GM18508 (cell line): Measurements from ENCODE around the gene ST8SIA6.

ENCODE experiments used
- ATAC-seq: cut with Tn5 transposase; IDR thresholded peaks from one replicate; pipeline ENCODE4 v1.9.1; 2021; ENCODE audit warnings: moderate number of reproducible peaks; ENCODE audit not compliant: insufficient read depth, unreplicated experiment

Gene ST8SIA6

DNA sequence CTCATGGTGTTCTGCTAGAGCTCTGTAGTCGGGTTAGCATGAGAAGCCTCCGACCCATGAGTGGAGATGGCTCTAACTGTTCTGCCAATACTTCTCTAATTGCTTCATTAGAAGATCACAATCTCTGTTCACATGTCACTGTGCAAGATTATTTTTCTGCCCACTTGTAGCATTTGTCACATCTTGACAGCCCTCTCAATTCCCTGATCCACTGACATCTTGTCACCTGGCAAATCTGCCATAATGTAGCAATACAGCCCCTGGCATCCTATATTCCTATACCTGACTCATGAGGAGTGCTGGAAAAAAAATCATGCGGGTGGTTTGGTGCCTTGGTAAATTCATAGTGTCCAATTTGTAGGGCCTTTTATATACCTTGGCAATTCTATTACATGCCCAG is 58.4 kb downstream of the ST8SIA6 start:
- no peak for ATAC-seq

DNA sequence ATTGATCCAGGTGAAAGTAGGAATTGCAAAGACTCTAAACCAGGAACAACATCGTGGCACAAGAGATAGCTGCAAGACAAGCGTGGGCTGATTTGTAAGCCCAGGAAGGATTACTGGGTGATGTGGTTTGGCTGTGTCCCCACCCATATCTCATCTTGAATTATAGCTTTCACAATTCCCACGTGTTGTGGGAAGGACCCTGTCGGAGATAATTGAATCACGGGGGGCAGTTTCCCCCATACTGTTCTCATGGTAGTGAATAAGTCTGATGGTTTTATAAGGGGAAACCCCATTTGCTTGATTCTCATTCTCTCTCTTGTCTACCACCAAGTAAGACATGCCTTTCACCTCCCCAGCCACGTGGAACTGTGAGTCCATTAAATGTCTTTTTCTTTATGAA is 59.5 kb downstream of the ST8SIA6 start:
- no peak for ATAC-seq

DNA sequence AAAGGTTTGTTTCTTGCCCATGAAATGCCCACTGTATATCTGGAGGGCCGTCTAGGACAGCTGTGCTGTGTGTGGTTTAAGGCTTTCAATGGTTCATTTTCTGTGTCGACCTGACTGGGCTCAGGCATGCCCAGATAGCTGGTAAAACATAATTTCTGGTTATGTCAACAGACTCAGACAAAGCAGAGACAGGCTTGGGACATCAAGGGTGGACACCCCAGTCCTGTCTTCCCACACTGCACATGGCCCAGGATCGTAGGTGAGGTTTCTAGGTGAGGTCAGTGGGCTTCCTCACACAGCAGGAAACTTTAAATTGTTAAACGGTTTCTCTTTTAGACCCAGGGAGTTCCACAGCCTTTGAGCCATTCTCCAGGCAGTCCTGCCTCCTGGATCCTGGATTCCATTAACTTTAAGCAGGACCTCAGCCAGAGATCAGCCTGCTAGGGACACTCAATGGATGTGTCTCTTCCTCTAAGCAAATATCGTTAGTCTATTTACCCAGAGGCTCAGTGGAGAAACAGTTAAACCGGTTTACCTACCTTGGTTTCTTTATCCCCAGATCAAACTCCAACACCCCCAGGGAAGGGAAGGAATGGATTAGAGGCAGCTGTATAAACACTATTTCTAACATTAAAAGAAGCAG is 66.4 kb downstream of the ST8SIA6 start:
- ATAC-seq = no peak

DNA sequence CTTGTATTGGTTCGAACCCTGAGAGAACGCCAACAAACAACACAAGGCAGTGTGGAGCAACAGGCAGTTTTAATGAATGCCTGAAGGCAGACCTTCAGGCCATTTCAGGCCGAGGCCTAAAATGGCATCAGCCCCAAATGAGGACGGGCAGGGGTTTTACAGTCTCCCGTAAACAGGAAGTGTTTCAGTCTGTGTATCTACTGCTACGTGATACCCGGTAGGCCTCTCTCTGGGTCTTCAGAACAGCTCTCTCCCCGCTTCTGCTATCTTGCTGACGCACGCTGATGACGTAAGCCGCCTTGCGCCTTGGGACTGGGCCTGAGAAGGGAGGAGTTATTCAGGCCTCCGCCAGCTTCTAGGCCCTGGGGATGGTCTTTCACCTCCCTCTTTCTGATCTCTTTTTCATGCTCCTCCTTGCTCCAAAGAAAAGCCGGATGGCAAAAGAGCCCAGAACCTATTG is 67.7 kb downstream of the ST8SIA6 start:
- ATAC-seq = no peak

DNA sequence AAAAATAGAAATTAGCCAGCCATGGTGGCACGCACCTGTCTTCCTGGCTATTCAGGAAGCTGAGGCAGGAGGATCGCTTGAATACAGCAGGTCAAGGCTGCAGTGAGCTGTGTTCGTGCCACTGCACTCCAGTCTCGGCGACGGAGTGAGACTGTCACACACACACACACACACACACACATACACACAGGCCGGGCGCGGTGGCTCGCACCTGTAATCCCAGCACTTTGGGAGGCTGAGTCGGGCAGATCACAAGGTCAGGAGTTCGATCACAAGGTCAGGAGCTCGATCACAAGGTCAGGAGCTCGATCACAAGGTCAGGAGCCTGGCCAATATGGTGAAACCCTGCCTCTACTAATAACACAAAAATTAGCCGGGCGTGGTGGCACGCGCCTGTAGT is 68.4 kb downstream of the ST8SIA6 start:
- ATAC-seq = no peak

DNA sequence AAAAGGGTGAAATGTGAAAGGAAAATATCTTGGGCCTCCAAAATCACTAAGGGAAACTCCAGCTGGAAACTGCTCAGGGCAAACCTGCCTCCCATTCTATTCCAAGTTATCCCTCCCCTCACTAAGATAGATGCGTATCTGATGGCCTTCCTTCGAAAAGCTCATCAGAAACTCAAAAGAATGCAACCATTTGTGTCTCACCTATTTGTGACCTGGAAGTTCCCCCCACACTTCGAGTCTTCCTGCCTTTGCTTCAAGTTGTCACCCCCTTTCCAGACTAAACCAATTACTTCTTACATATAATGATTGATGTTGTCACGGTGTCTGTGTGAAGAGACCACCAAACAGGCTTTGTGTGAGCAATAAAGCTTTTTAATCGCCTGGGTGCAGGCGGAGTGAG is 69.3 kb downstream of the ST8SIA6 start:
- ATAC-seq = no peak

DNA sequence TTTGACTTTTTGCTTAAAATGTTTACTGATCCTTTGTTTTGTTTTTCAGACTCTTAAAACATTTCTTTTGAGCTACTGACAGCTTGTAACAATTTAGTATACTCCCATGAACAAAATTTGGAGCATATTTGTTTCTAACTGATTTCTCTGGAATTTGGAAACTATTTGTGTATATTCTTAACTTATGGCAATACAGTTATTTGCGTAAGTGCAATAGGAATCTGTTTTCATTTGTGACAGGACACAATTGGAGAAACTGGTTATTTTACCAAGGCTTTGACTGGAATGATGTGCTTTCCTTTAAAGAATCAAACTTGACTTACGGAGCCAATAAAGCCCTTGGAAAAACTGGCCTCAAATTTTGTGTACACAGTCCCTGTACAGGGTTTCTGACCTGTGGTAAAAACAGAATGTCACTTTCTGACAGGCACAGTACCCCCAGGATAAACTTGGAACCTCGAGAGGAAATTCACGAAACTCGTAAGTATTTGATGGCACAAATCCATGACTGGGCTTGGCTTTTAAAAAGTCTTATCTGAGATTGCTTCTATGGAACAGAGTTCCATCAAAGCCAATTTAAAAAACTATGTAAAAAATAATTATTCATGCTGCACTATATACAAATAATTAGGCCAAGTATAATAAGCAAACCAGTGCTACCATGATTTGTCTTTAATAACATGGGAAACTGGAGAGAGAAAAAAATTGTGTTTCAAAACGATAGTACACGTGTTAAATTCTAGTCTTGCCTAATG is 70.4 kb downstream of the ST8SIA6 start:
- no peak for ATAC-seq

DNA sequence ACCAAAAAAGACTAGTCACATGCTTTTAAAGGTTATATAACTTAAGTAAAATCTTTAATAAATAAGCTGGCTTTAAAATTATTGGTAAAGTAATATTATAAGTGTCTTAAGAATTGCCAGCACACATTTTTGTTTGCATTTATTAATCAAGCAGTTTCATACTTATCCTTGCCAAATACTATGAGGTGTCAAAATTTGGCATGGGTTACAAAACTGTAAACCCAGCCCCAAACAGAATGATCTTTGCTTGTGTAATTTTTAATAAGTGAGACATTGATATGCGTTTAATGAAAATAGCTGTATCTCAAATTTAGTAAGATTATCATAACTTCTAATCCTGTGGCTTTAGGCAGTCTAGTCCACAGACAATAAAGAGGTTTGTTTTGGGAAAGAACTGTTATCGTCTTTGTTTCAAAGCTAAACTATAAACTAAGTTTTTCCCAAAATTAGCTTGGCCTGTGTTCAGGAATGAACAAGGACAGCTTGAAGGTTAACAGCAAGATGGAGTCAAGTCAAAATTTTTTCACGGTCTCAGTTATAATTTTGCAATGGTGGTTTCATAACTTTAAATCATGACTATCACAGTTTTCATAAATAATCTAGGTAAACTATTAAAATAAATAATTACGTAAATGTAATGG is 72.8 kb downstream of the ST8SIA6 start:
- ATAC-seq = no peak

DNA sequence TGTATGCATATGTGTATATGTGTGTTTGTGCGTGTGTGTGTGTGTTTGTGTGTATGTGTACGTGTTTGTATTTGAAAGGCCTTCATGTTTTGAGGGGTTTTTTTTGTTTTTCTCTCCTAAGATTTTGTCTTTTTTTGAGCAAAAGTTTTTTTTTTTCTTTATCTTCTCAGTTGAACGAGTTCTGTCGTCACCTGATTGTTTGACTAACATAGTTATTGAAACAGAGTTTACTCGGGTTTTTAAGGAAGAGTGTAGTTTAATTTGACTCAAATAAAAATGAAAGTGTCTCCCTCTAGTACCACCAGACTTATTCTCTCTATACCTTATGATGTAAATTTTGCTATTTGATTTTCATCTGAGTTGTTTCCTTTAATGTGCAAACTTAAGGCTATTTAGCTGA is 73.5 kb downstream of the ST8SIA6 start:
- no peak for ATAC-seq

DNA sequence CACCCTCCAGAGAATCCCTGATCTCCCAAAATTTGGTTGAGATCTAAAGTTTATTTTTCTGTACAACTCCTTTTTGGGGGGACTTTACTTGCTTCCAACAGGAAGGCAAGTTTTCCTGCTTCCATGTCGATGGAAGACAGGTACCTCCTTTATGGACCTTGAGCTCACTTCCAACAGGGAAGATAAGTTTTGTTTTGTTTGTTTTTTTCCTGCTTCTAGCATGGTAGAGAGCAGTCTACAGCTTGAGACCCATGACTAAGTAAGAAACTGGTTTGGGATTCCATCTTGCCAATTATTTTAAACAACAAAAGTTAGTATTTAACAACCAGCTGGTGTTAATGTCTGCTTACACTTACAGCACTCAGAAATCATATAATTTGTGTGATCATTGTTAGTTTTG is 74.4 kb downstream of the ST8SIA6 start:
- ATAC-seq = no peak

DNA sequence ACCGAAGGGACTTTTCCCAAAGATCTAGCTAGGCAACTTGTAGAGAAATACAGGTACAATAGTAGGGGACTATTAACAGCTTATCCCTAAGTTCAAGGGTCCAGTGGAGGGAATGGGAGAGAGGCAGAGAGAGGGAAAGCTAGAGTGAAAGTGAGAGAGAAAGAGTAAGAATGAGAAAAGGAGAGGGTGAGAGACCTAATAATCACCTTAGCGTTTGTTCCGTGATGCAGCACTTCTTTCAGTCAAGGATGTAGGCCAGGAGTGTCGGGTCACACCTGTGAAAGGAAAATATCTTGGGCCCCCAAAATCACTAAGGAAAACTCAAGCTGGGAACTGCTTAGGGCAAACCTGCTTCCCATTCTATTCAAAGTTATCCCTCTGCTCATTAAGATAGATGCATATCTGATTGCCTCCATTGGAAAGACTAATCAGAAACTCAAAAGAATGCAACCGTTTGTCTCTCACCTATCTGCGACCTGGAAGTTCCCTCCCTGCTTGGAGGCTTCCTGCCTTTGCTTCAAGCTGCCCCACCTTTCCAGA is 75.2 kb downstream of the ST8SIA6 start:
- ATAC-seq = no peak

DNA sequence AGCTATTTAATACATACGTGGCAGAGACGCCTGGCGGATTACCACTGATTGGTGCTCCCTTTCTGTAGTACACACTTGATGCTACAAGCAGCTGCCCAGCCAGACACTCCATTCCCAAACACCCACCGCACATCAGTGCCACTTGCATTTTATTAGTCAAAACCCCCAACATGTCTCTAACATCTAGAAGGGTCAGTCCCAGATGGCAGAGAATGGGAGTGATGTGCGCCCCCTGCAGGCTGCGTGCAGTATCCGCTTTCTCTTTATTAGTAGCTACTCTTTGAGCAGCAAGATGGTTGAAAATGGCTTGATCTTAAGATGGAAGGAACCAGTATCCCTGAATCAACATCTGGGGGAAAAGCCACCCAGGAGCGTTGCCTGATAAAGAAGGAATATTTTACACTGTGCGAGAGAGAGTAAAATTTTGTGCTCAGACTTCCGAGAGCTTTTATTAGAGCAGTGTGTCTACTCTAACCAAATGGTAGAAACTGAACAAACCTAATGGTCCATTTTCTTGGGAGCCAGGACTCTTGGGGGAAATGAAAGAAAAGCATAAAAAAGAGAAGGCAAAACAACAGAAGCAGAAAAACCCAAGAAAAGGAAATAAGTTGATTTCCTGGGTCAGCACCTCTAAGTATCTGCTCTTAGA is 78.3 kb downstream of the ST8SIA6 start:
- ATAC-seq = no peak

DNA sequence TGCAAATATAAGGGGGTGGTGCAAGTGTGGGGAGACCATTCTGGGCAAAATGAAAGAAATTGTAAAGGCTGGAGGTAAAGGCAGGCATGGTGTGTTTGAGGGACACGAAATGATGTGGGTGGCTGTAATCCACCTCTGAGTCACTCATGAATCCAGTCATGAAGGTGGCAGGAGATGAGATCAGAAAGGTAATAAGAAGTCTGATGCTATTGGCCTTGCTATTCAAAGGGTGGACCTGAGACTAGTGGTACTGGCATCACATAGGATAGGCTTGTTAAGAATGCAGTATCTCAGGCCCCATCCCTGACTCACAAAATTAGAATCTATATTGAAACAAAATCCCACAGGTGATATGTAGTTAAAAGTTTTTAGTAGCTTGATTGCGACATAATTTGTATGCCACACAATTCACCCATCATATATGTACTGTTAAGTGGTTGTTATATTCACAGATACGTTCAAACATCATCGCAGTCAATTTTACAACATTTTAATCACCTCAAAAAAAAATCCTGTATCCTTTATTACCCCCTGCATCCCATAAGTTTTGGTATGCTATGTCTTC is 85.6 kb downstream of the ST8SIA6 start:
- ATAC-seq = no peak

DNA sequence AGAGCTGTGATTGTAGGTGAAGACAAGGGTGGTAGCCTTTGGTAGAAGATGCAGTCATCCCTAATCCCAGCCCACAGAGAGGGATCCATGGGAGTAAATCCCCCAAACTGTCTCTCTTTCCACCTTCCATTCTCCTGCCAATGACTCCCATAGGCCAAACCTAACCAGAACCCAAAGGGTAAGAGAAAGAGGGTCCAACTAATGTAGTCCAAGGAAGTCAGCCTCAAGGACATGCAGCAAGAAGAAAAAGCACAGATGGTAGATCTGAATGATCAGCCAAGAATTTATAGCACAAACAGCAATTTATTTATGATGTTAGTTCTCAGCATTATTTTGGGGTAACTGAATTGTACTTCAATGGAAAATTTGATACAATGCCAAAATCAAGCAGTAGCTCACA is 87.7 kb downstream of the ST8SIA6 start:
- no peak for ATAC-seq

DNA sequence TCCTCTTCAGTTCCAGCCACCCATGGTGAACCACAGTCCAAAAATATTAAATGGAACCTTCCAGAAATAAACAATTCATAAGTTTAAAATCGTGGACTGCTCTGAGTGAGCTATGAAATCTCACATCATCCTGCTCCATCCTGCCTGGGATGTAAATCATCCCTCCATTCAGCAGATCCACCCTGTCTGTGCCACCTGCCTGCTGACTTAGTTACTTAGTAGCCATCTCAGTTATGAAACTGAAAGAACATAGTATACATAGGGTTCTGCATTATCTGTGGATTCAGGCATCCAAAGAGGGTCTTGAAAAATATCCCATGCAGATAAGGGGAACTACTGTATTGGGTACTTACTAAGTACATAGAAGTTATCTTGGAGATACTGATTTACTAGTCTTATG is 89.0 kb downstream of the ST8SIA6 start:
- ATAC-seq = no peak

DNA sequence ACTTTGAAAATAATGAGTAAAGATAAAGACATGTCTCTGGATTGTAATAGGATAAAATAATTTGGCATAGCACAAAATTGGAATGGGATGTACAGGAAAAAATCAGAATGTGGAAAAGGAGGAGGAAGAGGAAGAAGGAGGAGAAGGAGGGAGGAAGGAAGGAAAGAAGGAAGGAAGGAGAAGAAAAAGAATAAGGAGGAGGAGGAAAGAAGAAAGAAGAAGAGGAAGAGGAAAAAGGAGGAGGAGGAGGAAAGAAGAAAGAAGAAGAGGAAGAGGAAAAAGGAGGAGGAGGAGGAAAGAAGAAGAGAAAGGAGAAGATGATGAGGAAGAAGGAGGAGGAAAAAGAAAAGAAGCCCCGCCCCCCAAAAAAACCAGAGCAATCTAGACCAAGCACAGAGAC is 95.9 kb downstream of the ST8SIA6 start:
- no peak for ATAC-seq

DNA sequence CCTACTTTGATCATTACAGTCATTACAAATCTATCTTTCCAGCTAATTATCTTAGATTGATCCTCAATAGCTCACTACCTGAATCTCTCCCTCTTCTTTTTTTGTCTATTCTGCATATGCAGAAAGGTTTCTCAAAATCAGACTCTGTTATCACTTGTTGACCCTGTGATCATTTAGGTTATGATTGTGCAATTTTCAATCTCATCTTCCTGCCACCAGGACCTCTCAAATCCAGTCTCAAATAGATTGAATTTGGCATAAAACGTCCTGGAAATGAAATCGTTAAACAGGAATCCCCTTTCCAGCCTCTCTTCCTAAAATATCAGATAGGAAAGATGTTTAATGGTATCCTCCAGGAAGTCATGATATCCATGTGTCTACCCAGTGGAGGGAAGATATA is 96.6 kb downstream of the ST8SIA6 start:
- ATAC-seq = no peak

DNA sequence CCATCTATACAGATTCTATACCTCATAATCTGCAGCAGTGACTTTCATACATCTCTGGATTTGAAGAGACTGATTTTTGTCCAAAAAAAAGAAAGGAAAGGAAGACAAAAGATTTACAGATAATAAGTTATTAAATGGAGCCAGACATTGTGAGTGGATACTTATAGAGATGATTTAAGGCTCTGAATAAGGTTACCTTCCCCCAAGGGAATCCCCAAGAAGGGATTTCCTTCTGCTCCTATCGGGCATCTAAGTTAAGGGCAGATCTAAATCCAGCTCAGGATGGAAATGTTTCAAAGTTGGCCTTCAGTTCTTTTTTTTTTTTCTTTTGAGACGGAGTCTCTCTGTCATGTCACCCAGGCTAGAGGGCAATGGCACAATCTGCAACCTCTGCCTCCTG is 97.6 kb downstream of the ST8SIA6 start:
- ATAC-seq = no peak

DNA sequence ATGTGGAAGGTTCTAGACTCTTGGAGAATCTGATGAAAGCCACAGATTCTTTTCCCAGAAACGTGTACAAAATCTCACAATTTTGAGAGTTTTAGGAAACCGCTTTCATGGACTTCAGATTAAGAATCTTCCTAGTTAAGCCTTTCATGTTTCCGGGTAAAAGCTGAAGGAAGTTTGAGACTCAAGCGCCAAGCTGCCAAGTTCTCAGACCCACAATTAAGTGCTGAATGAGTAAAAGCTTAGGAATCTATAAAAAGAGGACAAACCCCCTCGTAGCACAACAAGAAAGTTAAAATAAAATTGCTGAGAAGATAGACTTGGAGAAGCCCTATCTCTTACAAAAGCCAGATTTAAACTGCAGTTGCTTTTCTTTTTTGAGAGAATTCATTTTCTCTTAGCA is 99.6 kb downstream of the ST8SIA6 start:
- ATAC-seq = no peak

DNA sequence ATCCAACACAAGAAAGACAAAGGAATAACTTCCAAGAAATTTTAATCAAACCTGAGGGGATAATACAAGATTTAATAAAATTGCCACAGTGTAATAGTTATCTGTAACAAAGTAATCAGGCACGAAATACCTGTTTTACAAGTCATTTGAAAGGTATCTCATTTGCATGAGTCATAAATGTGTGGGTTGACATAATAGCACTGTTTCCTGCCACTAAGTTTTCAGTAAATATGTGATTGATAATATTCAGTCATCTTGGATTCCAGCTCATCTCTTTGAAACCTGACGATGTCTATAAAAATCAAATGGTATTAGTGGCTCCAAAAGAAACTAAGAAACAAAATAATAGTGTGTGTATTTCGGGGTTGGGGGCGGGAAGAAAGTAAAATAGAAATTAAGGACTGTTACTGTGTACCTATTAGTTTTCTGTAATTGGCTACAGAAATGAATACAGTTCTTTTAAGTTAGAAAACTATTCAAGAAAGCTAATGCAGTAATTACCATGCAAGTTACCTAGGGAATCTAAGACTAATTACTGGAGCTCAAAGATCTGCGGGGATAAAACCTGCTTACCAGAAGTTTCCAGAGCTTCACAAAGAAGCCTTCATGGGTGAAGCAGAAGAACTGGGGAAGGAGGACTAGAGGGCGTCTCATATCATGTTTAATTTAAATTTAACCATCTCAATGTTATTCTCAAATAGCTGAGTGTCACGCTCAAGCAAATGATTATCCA is 100.7 kb downstream of the ST8SIA6 start:
- ATAC-seq = no peak
